NK-92 (cell line): ENCODE results near the gene HHAT.
"Not testable (repeated sequence)": the region's sequence is repeated elsewhere in the genome, so short reads cannot be mapped to it uniquely, and the experiment has no call there.

Source experiments
- DNase-seq: peaks from one replicate; lab custom pipeline; 2025; ENCODE audit not compliant: unreplicated experiment; lab: John Stamatoyannopoulos, UW

The HHAT gene

GRCh38 chr1:210354305-210354704 is 25.6 kb downstream of the HHAT start:
- DNase-seq, result not testable (repeated sequence)

DNA sequence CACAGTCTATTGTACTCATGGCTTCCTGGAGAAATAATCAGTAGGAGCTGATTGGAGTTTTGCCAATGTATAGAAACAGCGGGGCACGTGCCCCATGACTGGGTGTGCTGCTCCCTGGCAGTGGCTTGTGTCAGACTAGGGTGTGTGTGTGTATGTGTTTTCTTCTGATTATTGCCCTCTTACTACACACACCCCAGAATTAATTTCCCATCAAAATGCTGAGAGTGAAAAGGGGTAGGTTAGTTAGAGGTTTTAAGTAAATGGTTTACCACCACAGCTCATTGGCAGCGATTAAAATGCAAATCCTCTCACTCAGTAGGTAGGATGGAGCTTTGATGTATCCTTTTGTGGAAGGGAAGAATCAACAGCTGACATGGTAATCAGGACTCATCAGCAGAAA is 29.9 kb downstream of the HHAT start:
- DNase-seq, result no peak

- no peak for DNase-seq
Observed at GRCh38 chr1:210359255-210359654, 30.6 kb downstream of the HHAT start.

GRCh38 chr1:210360852-210361477 is 32.3 kb downstream of the HHAT start:
- no peak for DNase-seq

GRCh38 chr1:210361665-210362064 is 33.0 kb downstream of the HHAT start:
- no peak for DNase-seq

GRCh38 chr1:210362526-210362925 is 33.8 kb downstream of the HHAT start:
- no peak for DNase-seq

- DNase-seq, result no peak
Observed at GRCh38 chr1:210363119-210363518, 34.4 kb downstream of the HHAT start.

DNA sequence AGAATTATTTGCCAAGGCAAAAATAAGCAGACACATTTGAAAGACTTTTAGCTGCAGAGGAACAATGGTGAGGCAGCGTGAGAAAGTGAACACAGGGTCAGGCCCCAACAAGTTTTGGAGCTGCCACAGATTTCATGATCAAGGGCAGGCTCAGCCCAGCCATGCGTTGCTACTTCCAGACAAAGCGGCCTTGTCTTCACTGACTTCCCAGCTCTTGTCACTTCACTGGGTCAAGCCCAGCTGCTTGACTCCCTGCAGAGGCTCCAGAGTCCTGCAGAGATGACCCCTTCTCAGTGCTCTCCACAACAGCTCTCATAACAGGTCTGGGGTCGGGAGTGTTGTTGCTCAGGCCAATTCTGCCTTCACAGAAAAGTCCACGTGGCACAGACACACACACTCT is 35.8 kb downstream of the HHAT start:
- no peak for DNase-seq

DNA sequence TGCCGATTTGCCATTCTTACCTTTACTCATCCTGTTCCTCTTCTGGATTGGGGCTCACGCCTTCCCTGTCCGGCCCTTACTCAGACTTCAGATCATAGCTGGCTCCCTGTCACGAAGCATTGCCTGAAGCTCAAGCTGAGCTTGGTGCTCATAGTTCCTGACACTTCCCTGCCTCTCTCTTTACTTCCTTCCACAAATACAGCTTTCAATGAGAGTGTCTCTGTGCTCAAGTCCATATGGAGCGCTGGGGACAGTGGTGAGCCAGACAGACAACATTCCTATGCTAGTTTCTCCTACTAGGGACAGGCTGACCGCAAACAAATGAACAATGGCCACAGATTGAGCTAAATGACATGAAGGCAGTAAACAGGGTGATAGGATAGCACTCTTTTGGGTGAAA is 38.1 kb downstream of the HHAT start:
- DNase-seq, result no peak

DNA sequence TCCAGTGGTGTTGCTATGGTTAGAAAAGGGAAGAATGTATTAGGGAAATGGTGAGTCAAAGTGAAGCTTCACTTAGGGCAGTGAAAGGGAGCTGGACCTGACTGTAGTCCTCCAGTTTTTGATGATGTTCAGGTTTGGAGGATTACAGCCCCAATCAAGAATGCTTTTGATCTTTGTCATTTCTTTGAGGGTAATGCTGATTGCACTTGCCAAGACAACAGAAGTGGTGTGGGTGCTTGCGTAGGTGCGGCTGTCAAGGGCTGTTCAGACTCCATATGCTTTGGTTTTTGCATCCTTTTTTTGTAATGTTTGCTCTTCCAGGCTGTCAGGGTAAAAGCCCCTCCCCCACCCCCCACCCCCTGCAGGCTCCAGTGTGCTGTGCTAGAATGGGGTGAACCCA is 38.9 kb downstream of the HHAT start:
- DNase-seq, result no peak

DNA sequence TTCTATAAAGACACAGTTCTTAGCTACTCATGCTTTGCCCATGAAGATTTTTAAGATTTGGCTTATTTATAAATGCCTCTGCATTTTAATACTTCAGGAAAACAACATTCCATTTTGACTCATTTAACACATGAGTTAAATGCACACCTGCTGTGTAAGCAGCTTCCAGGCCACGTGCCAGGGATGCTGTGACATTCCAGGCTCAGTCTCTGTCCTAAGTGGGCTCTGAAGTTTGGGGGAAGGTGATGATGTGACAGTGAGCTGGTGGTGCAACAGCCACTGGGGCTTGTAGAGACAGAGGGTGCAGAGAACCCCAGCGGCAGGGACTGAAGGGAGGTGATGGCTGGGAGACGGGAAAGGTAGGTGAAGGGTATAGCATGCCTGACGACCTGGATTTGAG is 40.7 kb downstream of the HHAT start:
- no peak for DNase-seq

DNA sequence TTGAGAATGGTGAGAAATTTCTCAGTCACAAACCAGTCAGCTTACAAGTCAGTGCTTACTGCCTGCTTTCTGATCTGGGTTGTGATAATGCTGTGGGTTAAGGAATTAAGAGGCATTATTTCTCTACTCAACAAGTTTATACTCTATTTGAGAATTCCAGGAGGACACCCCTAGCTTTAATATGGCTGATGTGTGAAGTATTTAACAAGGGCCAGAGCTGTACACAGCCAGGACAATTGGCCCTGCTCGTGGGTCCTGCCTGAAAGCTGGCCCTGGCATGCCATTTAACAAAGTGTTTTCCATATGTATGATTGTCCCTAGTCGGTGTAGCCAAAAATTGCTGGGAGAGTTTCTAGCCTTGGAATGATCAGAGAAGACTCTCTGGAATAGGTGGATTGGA is 43.2 kb downstream of the HHAT start:
- DNase-seq, result no peak

DNA sequence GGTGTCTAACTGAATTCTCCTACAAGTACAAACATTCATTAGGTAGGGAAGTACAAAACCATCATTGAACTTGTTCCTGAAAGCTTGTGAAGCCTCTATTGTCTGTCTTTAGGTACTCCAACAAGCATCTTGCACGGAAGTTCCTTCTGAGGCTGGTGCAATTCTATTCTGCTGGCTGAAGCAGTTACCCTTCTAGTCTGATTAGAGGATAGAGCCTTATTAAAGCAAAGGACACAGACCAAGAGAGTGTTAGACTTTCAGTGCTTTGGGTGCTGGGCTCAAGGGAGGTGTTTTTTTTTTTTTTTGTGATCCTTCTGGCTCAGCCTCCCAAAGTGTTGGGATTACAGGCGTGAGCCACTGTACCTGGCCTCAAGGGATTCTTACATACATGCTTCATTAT is 43.8 kb downstream of the HHAT start:
- no peak for DNase-seq

DNA sequence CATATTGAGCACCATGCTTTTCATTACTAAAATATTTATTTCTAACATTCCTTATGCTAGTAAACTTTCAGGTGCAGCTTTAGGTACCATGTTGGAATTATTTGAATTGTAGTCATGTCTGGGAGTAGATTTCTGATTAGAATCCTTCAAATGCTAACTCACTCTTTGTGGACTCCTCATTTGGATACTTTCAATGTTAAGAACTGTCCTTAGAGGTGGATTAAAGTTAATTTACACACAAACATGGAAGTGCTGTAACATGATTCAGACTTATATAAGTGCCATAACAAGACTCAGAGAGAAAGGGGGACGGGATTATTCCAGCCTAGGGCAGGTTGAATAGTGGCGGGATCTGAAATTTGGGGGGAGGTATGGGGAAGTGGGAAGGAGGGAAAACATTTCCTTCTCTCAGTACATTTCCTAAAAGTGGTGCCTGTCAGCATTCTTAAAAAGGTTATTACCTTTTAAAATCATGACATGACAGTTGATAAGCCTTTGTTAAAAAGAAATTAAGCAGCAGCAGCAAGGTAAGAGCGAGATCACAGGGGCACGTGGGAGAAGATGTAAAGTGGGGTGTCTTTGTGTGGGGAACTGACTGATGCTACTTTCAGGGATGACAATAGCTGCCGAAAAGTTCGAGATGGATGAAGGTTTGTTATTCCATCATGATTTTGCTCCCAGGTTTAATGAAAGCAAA is 44.4 kb downstream of the HHAT start:
- DNase-seq, result no peak

DNA sequence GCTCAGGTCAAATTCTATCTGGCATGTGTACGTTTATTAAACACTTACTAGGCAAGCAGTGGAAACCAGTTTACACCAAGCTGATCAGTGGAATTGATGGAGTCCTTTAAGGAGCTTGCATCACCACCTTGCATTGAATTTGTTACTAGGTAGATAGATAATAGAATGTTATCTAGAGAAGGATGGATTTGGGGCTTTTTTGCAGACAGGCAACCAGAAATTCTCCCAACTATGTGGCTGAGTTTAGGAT is 44.9 kb downstream of the HHAT start:
- DNase-seq, result no peak

DNA sequence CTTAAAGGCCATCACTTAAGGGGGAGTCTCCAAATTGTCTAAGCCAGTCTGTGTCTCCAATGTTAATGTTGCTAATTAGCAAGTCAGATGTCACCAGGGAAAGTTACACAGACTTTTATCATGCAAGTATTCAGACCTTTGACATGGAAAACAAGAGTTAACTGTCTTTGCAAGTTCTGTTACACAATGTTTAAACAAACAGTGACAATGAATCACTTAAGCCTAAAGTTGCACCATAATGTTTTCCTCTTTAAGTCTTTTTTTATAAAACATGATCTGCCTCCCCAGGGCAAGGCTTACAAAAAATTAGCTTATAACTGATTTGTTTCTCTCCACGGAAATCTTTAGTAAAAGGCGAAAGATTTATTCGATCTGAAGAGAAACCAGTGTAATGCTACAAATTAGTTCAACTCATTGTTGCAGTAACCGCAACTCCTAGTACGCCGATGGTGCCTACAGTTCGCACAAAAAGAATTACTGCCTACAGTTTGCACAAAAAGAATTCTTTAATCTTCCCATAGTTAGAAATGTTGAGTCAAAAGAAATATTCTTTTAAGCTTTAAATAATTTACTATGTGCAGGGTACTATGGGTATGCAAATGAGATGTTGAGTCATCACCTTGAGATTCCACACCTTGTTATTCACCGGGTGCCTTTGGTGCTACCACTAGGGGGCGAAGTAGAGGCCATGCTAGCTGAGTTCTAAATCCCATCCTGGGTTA is 45.3 kb downstream of the HHAT start:
- DNase-seq, result no peak

GRCh38 chr1:210374600-210374953 is 45.9 kb downstream of the HHAT start:
- DNase-seq, result no peak

DNA sequence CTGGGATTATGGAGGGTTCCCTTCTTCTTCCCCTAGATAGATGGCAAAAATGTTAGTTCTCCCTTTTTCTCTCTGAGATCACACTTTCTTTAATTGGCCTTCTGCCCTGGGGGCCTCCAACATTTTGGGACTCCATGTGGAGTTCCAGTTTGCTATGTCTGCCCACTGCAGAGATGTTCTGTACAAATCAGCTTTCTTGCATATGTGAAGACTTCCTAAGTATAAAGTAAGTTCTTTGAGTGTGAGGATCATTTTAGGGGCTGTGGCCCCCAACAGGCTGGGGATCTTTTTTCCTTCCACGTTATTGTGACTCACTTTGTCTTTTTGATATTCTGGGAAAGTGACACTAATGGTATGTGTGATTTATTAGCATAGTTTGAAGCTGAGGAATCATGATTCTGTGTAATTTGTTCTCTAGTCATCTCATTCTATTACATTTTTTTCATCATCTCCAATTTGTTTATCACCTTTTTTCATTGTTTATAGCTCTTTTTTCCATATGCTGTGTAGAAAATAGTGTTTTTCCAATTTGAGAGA is 48.2 kb downstream of the HHAT start:
- no peak for DNase-seq

DNA sequence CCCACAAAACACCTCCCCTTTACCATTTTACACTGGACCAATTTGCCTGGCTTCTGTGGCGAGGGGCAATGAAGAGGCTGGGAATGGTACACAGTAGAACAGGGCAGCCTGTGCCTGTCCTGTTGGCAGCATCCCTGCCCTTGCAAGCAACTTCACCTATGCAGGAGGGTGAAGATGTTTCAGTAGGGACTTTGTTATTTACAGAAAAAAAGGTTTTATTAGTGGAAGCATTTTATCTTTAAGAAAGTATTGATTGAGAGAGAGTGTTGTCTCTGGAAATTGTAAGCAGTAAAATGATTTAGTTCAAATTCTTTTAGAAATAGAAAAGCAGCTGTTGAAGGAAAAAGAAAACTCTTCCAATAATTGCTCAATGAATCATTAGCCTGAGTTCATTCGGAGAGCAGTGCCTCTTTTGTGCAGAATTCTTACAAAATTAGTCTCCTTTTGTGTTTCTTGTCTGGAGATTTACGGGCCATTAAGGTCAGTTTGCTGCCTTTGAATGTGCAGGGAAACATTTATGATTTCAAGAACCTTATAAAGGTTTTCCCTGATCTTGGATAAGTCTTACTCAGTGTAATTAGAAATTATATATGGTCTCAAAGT is 49.1 kb downstream of the HHAT start:
- DNase-seq, result no peak

- DNase-seq, result no peak
Observed at GRCh38 chr1:210378736-210379135, 50.0 kb downstream of the HHAT start.

DNA sequence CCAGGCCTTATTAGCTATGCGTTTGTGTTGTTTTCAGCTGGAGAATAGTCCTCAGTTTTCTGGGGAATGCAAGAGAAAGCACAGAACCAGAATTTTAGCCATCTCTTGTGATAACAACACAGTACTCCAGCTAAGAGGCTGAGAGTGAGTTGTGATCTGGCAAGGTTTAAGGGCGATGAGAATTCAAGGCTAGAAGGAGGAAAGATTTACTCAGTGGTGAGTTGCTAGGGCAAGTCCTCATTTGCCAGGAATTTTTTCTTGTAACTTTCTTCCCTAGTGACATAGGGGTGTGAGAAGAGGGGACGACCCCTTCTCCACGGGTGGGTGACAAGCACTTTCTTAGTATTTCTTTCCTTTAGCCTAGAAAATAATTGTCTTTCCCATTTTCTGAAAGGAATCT is 53.2 kb downstream of the HHAT start:
- no peak for DNase-seq

GRCh38 chr1:210384625-210385024 is 55.9 kb downstream of the HHAT start:
- no peak for DNase-seq
